Stimulated activated CD8-positive, alpha-beta memory T cell treated with anti-CD3 and anti-CD28 coated beads, Interleukin-15, amount 100 ng/mL, for 1 hour (primary cell): ENCODE results near the gene CEP78.

Experiments
- DNase-seq: peaks from one replicate; pipeline ENCODE4 v3.0.0-alpha.2; 2020; ENCODE audit warnings: low read depth

CEP78 gene

GRCh38 chr9:78288214-78288892 lies 52.5 kb downstream of the CEP78 start:
- no peak for DNase-seq

- no peak for DNase-seq
These were observed 53.6 kb downstream of the CEP78 start for GRCh38 chr9:78289474-78289873.

- DNase-seq: no peak
These were observed 55.5 kb downstream of the CEP78 start for GRCh38 chr9:78291240-78291925.

GRCh38 chr9:78292026-78292425 lies 56.2 kb downstream of the CEP78 start:
- DNase-seq: no peak

GRCh38 chr9:78292716-78293497 lies 57.0 kb downstream of the CEP78 start:
- DNase-seq: no peak

- no peak for DNase-seq
These were observed 58.7 kb downstream of the CEP78 start for GRCh38 chr9:78294290-78295176.

- no peak for DNase-seq
These were observed 59.3 kb downstream of the CEP78 start for GRCh38 chr9:78295177-78295575.

- DNase-seq: no peak
These were observed 59.9 kb downstream of the CEP78 start for GRCh38 chr9:78295731-78296130.

- DNase-seq: no peak
These were observed 60.5 kb downstream of the CEP78 start for GRCh38 chr9:78296201-78296892.

GRCh38 chr9:78296893-78297671 lies 61.2 kb downstream of the CEP78 start, which contains the start of gene PSAT1:
PSAT1 (plus strand) TSS chr9:78297125; CDS start chr9:78297211, 86 bp downstream.
- DNase-seq: peak; percentile 66

- DNase-seq: no peak
These were observed 61.7 kb downstream of the CEP78 start for GRCh38 chr9:78297672-78297961.

GRCh38 chr9:78298046-78298765 lies 62.3 kb downstream of the CEP78 start:
- DNase-seq: no peak

- DNase-seq: no peak
These were observed 64.3 kb downstream of the CEP78 start for GRCh38 chr9:78300209-78300608.

- no peak for DNase-seq
These were observed 65.6 kb downstream of the CEP78 start for GRCh38 chr9:78301466-78301865.

GRCh38 chr9:78303377-78304062 lies 67.6 kb downstream of the CEP78 start:
- DNase-seq: no peak

GRCh38 chr9:78304357-78304756 lies 68.5 kb downstream of the CEP78 start:
- no peak for DNase-seq

- DNase-seq: no peak
These were observed 70.6 kb downstream of the CEP78 start for GRCh38 chr9:78306222-78307076.

- DNase-seq: no peak
These were observed 71.5 kb downstream of the CEP78 start for GRCh38 chr9:78307360-78307759.
